HEK293 (cell line): ENCODE results near the gene DUSP12.

ENCODE experiments used
- BCL11B ChIP-seq: fragments of 450-650 bp; formaldehyde crosslinking; IDR thresholded peaks from 2 replicates; pipeline ENCODE4 v1.5.1; 2016; ENCODE audit warnings: low read depth, missing biosample characterization, missing genetic modification characterization
- KLF7 ChIP-seq: fragments of 450-650 bp; formaldehyde crosslinking; IDR thresholded peaks from 2 replicates; pipeline ENCODE4 v1.5.1; 2016; ENCODE audit warnings: missing biosample characterization, missing genetic modification characterization, borderline replicate concordance
- RBAK ChIP-seq: fragments of 450-650 bp; formaldehyde crosslinking; IDR thresholded peaks from 2 replicates; pipeline ENCODE4 v1.5.1; 2016; ENCODE audit warnings: missing biosample characterization, missing genetic modification characterization
- ZBTB17 ChIP-seq: fragments of 450-650 bp; formaldehyde crosslinking; IDR thresholded peaks from 2 replicates; pipeline ENCODE4 v1.5.1; 2016; ENCODE audit warnings: missing biosample characterization, missing genetic modification characterization
- ZBTB21 ChIP-seq: fragments of 450-650 bp; formaldehyde crosslinking; IDR thresholded peaks from 2 replicates; pipeline ENCODE4 v1.5.1; 2017; ENCODE audit warnings: missing biosample characterization, missing genetic modification characterization
- ZNF121 ChIP-seq: fragments of 450-650 bp; formaldehyde crosslinking; IDR thresholded peaks from 2 replicates; pipeline ENCODE4 v1.5.1; 2016; ENCODE audit warnings: missing biosample characterization, missing genetic modification characterization
- ZNF16 ChIP-seq: fragments of 450-650 bp; formaldehyde crosslinking; IDR thresholded peaks from 2 replicates; pipeline ENCODE4 v1.5.1; 2016; ENCODE audit warnings: low read depth, missing biosample characterization, missing genetic modification characterization
- ZNF202 ChIP-seq: fragments of 450-650 bp; formaldehyde crosslinking; IDR thresholded peaks from 2 replicates; pipeline ENCODE4 v1.5.1; 2016; ENCODE audit warnings: missing biosample characterization, missing genetic modification characterization, borderline replicate concordance
- ZNF24 ChIP-seq: fragments of 450-650 bp; formaldehyde crosslinking; IDR thresholded peaks from 2 replicates; pipeline ENCODE4 v1.5.1; 2016; ENCODE audit warnings: missing biosample characterization, missing genetic modification characterization
- ZNF266 ChIP-seq: fragments of 450-650 bp; formaldehyde crosslinking; IDR thresholded peaks from 2 replicates; pipeline ENCODE4 v1.5.1; 2016; ENCODE audit warnings: missing biosample characterization, missing genetic modification characterization, low read depth
- ZNF341 ChIP-seq: fragments of 450-650 bp; formaldehyde crosslinking; IDR thresholded peaks from 2 replicates; pipeline ENCODE4; 2016; ENCODE audit warnings: low read depth, missing biosample characterization, missing genetic modification characterization
- ZNF501 ChIP-seq: fragments of 450-650 bp; formaldehyde crosslinking; IDR thresholded peaks from 2 replicates; pipeline ENCODE4 v1.5.1; 2016; ENCODE audit warnings: missing biosample characterization, missing genetic modification characterization
- ZNF514 ChIP-seq: fragments of 450-650 bp; formaldehyde crosslinking; IDR thresholded peaks from 2 replicates; pipeline ENCODE4 v1.5.1; 2016; ENCODE audit warnings: missing biosample characterization, missing genetic modification characterization
- ZNF585B ChIP-seq: fragments of 450-650 bp; formaldehyde crosslinking; IDR thresholded peaks from 2 replicates; pipeline ENCODE4 v1.5.1; 2016; ENCODE audit warnings: missing biosample characterization, missing genetic modification characterization
- ZNF629 ChIP-seq: fragments of 450-650 bp; formaldehyde crosslinking; IDR thresholded peaks from 2 replicates; pipeline ENCODE4 v1.5.1; 2017; ENCODE audit warnings: missing biosample characterization, missing genetic modification characterization
- ZNF660 ChIP-seq: fragments of 450-650 bp; IDR thresholded peaks from 2 replicates; pipeline ENCODE4 v1.5.1; 2018; ENCODE audit warnings: missing biosample characterization, mild to moderate bottlenecking, missing genetic modification characterization
- ZNF76 ChIP-seq: fragments of 450-650 bp; formaldehyde crosslinking; IDR thresholded peaks from 2 replicates; pipeline ENCODE4; 2016; ENCODE audit warnings: low read depth, missing biosample characterization, missing genetic modification characterization, borderline replicate concordance
- ZNF768 ChIP-seq: fragments of 450-650 bp; formaldehyde crosslinking; IDR thresholded peaks from 2 replicates; pipeline ENCODE4 v1.5.1; 2018; ENCODE audit warnings: missing biosample characterization, mild to moderate bottlenecking, missing genetic modification characterization
- ZXDB ChIP-seq: fragments of 450-650 bp; formaldehyde crosslinking; IDR thresholded peaks from 2 replicates; pipeline ENCODE4 v1.5.1; 2016; ENCODE audit warnings: missing biosample characterization, missing genetic modification characterization
- TF ChIP-seq, protein P1 (sequence below): fragments of 450-650 bp; formaldehyde crosslinking; IDR thresholded peaks from 2 replicates; pipeline ENCODE4 v1.5.1; 2016; ENCODE audit warnings: missing biosample characterization, missing genetic modification characterization
- TF ChIP-seq, protein P2 (sequence below): fragments of 450-650 bp; formaldehyde crosslinking; IDR thresholded peaks from 2 replicates; pipeline ENCODE4 v1.5.1; 2016; ENCODE audit warnings: missing biosample characterization, missing genetic modification characterization
- TF ChIP-seq, protein P3 (sequence below): fragments of 450-650 bp; IDR thresholded peaks from 2 replicates; pipeline ENCODE4 v1.5.1; 2018; ENCODE audit warnings: missing biosample characterization, missing genetic modification characterization
- TF ChIP-seq, protein P4 (sequence below): fragments of 450-650 bp; formaldehyde crosslinking; IDR thresholded peaks from 2 replicates; pipeline ENCODE4 v1.5.1; 2016; ENCODE audit warnings: missing biosample characterization, missing genetic modification characterization
- TF ChIP-seq, protein P5 (sequence below): fragments of 450-650 bp; formaldehyde crosslinking; IDR thresholded peaks from 2 replicates; pipeline ENCODE4 v1.5.1; 2017; ENCODE audit warnings: missing biosample characterization, missing genetic modification characterization
- TF ChIP-seq, protein P6 (sequence below): fragments of 450-650 bp; IDR thresholded peaks from 2 replicates; pipeline ENCODE4 v1.5.1; 2018; ENCODE audit warnings: missing biosample characterization, mild to moderate bottlenecking, missing genetic modification characterization

DUSP12 gene

DNA sequence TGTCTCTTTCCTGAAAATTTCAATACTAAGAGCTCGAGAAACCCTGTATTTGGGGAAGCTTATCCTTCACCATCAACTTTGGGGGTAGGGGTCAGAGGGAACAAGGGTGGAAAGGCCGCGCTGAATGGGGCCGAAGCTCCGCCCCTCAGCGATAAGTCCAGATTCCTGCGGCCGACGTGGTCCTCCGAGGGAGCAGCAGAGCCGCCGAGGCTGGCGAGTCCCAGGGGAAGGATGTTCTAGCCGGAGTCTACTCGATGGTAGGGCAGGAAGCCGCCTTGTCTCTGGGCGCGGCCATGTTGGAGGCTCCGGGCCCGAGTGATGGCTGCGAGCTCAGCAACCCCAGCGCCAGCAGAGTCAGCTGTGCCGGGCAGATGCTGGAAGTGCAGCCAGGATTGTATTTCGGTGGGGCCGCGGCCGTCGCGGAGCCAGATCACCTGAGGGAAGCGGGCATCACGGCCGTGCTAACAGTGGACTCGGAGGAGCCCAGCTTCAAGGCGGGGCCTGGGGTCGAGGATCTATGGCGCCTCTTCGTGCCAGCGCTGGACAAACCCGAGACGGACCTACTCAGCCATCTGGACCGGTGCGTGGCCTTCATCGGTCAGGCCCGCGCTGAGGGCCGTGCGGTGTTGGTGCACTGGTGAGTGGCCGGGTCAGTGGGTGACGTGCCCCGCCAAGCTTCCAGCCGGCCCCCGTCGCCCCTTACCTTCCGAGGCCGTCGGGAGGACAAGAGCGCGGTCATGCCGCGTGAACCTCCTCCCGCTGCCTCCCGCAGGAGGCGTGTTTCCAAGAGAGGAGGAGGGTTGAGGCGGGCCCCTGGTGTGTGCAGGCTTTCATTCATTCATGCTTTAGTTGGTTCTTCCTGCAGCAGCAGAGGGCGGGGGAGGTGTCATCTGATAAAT is at the start of gene DUSP12 (continued):
- TF ChIP-seq RBAK (tag by site-specific recombination) (no peak), ZNF16 (tag by site-specific recombination) (no peak), ZNF121 (tag by site-specific recombination) (peak; percentile 74), ZNF660 (peak; percentile 46; the same call in 1 of the 2 replicates), ZNF768 (tag by site-specific recombination) (no peak), ZBTB17 (tag by site-specific recombination) (peak; percentile 96), ZBTB21 (tag by site-specific recombination) (0 out of 2 replicates have a peak, but pooled peaks have one; percentile 29), ZNF341 (tag by site-specific recombination) (peak; percentile 73), ZNF202 (no peak), ZNF266 (tag by site-specific recombination) (no peak), ZNF76 (tag by site-specific recombination) (peak; percentile 87), ZNF514 (tag by site-specific recombination) (no peak), ZNF501 (tag by site-specific recombination) (peak; percentile 99), ZXDB (tag by site-specific recombination) (peak; percentile 85), ZNF585B (tag by site-specific recombination) (peak; percentile 12; the same call in 1 of the 2 replicates), ZNF629 (tag by site-specific recombination) (peak; percentile 68), BCL11B (peak; percentile 86), KLF7 (tag by site-specific recombination) (0 out of 2 replicates have a peak, but pooled peaks have one; percentile 65), ZNF24 (tag by site-specific recombination) (peak; percentile 85; the same call in 1 of the 2 replicates)
- TF ChIP-seq, protein P1, sequence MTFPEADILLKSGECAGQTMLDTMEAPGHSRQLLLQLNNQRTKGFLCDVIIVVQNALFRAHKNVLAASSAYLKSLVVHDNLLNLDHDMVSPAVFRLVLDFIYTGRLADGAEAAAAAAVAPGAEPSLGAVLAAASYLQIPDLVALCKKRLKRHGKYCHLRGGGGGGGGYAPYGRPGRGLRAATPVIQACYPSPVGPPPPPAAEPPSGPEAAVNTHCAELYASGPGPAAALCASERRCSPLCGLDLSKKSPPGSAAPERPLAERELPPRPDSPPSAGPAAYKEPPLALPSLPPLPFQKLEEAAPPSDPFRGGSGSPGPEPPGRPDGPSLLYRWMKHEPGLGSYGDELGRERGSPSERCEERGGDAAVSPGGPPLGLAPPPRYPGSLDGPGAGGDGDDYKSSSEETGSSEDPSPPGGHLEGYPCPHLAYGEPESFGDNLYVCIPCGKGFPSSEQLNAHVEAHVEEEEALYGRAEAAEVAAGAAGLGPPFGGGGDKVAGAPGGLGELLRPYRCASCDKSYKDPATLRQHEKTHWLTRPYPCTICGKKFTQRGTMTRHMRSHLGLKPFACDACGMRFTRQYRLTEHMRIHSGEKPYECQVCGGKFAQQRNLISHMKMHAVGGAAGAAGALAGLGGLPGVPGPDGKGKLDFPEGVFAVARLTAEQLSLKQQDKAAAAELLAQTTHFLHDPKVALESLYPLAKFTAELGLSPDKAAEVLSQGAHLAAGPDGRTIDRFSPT (tag by site-specific recombination): peak; percentile 83
- TF ChIP-seq, protein P2, sequence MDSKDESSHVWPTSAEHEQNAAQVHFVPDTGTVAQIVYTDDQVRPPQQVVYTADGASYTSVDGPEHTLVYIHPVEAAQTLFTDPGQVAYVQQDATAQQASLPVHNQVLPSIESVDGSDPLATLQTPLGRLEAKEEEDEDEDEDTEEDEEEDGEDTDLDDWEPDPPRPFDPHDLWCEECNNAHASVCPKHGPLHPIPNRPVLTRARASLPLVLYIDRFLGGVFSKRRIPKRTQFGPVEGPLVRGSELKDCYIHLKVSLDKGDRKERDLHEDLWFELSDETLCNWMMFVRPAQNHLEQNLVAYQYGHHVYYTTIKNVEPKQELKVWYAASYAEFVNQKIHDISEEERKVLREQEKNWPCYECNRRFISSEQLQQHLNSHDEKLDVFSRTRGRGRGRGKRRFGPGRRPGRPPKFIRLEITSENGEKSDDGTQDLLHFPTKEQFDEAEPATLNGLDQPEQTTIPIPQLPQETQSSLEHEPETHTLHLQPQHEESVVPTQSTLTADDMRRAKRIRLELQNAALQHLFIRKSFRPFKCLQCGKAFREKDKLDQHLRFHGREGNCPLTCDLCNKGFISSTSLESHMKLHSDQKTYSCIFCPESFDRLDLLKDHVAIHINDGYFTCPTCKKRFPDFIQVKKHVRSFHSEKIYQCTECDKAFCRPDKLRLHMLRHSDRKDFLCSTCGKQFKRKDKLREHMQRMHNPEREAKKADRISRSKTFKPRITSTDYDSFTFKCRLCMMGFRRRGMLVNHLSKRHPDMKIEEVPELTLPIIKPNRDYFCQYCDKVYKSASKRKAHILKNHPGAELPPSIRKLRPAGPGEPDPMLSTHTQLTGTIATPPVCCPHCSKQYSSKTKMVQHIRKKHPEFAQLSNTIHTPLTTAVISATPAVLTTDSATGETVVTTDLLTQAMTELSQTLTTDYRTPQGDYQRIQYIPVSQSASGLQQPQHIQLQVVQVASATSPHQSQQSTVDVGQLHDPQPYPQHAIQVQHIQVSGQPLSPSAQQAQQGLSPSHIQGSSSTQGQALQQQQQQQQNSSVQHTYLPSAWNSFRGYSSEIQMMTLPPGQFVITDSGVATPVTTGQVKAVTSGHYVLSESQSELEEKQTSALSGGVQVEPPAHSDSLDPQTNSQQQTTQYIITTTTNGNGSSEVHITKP (tag by site-specific recombination): peak; percentile 47
- TF ChIP-seq, protein P3, sequence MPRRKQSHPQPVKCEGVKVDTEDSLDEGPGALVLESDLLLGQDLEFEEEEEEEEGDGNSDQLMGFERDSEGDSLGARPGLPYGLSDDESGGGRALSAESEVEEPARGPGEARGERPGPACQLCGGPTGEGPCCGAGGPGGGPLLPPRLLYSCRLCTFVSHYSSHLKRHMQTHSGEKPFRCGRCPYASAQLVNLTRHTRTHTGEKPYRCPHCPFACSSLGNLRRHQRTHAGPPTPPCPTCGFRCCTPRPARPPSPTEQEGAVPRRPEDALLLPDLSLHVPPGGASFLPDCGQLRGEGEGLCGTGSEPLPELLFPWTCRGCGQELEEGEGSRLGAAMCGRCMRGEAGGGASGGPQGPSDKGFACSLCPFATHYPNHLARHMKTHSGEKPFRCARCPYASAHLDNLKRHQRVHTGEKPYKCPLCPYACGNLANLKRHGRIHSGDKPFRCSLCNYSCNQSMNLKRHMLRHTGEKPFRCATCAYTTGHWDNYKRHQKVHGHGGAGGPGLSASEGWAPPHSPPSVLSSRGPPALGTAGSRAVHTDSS (tag by site-specific recombination): 0 out of 2 replicates have a peak, but pooled peaks have one; percentile 35
- TF ChIP-seq, protein P4, sequence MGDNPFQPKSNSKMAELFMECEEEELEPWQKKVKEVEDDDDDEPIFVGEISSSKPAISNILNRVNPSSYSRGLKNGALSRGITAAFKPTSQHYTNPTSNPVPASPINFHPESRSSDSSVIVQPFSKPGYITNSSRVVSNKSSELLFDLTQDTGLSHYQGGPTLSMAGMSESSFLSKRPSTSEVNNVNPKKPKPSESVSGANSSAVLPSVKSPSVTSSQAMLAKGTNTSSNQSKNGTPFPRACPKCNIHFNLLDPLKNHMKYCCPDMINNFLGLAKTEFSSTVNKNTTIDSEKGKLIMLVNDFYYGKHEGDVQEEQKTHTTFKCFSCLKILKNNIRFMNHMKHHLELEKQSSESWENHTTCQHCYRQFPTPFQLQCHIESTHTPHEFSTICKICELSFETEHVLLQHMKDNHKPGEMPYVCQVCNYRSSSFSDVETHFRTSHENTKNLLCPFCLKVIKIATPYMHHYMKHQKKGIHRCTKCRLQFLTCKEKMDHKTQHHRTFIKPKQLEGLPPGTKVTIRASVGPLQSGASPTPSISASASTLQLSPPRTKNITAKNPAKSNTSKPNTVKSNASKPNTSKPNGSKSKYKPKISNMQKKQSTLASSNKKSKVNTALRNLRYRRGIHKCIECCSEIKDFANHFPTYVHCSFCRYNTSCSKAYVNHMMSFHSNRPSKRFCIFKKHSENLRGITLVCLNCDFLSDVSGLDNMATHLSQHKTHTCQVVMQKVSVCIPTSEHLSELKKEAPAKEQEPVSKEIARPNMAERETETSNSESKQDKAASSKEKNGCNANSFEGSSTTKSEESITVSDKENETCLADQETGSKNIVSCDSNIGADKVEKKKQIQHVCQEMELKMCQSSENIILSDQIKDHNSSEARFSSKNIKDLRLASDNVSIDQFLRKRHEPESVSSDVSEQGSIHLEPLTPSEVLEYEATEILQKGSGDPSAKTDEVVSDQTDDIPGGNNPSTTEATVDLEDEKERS (tag by site-specific recombination): peak; percentile 80
- TF ChIP-seq, protein P5, sequence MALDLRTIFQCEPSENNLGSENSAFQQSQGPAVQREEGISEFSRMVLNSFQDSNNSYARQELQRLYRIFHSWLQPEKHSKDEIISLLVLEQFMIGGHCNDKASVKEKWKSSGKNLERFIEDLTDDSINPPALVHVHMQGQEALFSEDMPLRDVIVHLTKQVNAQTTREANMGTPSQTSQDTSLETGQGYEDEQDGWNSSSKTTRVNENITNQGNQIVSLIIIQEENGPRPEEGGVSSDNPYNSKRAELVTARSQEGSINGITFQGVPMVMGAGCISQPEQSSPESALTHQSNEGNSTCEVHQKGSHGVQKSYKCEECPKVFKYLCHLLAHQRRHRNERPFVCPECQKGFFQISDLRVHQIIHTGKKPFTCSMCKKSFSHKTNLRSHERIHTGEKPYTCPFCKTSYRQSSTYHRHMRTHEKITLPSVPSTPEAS (tag by site-specific recombination): peak; percentile 51
- TF ChIP-seq, protein P6, sequence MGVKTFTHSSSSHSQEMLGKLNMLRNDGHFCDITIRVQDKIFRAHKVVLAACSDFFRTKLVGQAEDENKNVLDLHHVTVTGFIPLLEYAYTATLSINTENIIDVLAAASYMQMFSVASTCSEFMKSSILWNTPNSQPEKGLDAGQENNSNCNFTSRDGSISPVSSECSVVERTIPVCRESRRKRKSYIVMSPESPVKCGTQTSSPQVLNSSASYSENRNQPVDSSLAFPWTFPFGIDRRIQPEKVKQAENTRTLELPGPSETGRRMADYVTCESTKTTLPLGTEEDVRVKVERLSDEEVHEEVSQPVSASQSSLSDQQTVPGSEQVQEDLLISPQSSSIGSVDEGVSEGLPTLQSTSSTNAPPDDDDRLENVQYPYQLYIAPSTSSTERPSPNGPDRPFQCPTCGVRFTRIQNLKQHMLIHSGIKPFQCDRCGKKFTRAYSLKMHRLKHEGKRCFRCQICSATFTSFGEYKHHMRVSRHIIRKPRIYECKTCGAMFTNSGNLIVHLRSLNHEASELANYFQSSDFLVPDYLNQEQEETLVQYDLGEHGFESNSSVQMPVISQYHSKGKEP (tag by site-specific recombination): peak; percentile 75; the same call in 1 of the 2 replicates
